Sigmoid colon (tissue), 7 donors: ENCODE data around the gene DHX16. TPM values are rescaled to one million over a fixed set of nuclear protein-coding genes. Genes with fewer than 3 reads are reported as not detected.

ENCODE experiments used
- DNase-seq: peaks from one replicate; pipeline ENCODE4 v3.0.0-alpha.2; 2019
- H3K27ac ChIP-seq, 4 donors: fragments of 200-600 bp; sonication (generic); one replicate each; pipeline ENCODE4 v1.5.1; 2016 to 2019; ENCODE audit warnings: mild to moderate bottlenecking in 1 of 4
- H3K27me3 ChIP-seq, 3 donors: fragments of 200-600 bp; sonication (generic); one replicate each; pipeline ENCODE4 v1.5.1; 2019; ENCODE audit warnings: mild to moderate bottlenecking in 1 of 3
- H3K36me3 ChIP-seq, 4 donors: fragments of 200-600 bp; sonication (generic); one replicate each; pipeline ENCODE4 v1.5.1; 2016 to 2019
- H3K4me1 ChIP-seq, 4 donors: fragments of 200-600 bp; sonication (generic); one replicate each; pipeline ENCODE4 v1.5.1; 2017 to 2019
- H3K4me3 ChIP-seq, 4 donors: fragments of 200-600 bp; sonication (generic); one replicate each; pipeline ENCODE4 v1.5.1; 2017 to 2019; ENCODE audit warnings: mild to moderate bottlenecking in 2 of 4, moderate library complexity in 1 of 4
- H3K9me3 ChIP-seq, 4 donors: fragments of 200-600 bp in 3 of 4; sonication (generic) in 3 of 4; one replicate each; pipeline versions ENCODE4 v1.5.1 to v1.6.1; 2013 to 2019
- CTCF ChIP-seq, 4 experiments: fragments of 450-650 bp in 3 of 4; fragments of 200-600 bp in 1 of 4; IDR thresholded peaks; one replicate each; pipeline ENCODE4 v1.5.1; 2016 to 2019; ENCODE audit warnings: antibody characterized with exemption in 4 of 4, mild to moderate bottlenecking in 3 of 4, moderate library complexity in 2 of 4
- EP300 ChIP-seq, 4 donors: sonication (generic); formaldehyde crosslinking; IDR thresholded peaks; one replicate each; pipeline ENCODE4 v1.6.1; 2017; ENCODE audit warnings: antibody characterized with exemption in 4 of 4
- POLR2A ChIP-seq, 2 donors: fragments of 450-650 bp; IDR thresholded peaks; one replicate each; pipeline ENCODE4 v1.6.1; 2016; ENCODE audit warnings: antibody characterized with exemption in 2 of 2, mild to moderate bottlenecking in 2 of 2, moderate library complexity in 2 of 2
- POLR2AphosphoS5 ChIP-seq, 4 donors: sonication (generic); formaldehyde crosslinking; IDR thresholded peaks; one replicate each; pipeline ENCODE4 v1.6.1; 2017; ENCODE audit warnings: antibody characterized with exemption in 4 of 4
- WGBS, 2 donors: extraction: QIAGEN DNeasy Blood & Tissue Kit; methylation state at CpG; one replicate each; pipeline ENCODE4 v1.1.7; 2013; 5-methylcytosine and 5-hydroxymethylcytosine counted together
- intact Hi-C: fragments of 100-400 bp; cut with DNase I; formaldehyde crosslinking; loops from one replicate; pipeline ENCODE4 v1.15.1; 2023
- polyA plus RNA-seq, 3 donors: library from polyadenylated mRNA; stranded (reverse); fragments of 200-250 nt; gene quantifications; one replicate each; pipeline ENCODE4 v1.2.3, GENCODE V29; 2013
- total RNA-seq, 4 donors: library from RNA; depleted of rRNA; stranded (reverse); fragments of >200 nt; gene quantifications; one replicate each; pipeline ENCODE4 v1.1.0, GENCODE V29; 2016
- donor health status: healthy with polysubstance abuse.
- donor health status: Bipolar disorder and iron deficiency.
- donor health status: healthy.

DHX16 gene
- total and polyA plus RNA-seq, 7 donors = 18.0 to 34.2 (median 22.3) TPM

GRCh38 chr6:30651143-30651542, 21.7 kb downstream of the DHX16 start:
- no peak for TF ChIP-seq POLR2A (IDR thresholded peaks at IDR 0.05)
- H3K36me3 ChIP-seq = peaks cover 41 to 67% (median 48%) of the 10 kb centered on the region in 4 donors
- DNase-seq = no peak
- intact Hi-C loops = no loop called here
- peaks cover 0 to 24% (median 12%) of the 10 kb centered on the region in 4 donors for H3K4me1 ChIP-seq
- no peaks in the 10 kb centered on the region for H3K9me3 ChIP-seq
- H3K4me3 ChIP-seq = no peak overlapping the region
- 85 to 90% methylated on average over 12 of the region's 12 CpGs for WGBS, 2 donors
- no peaks in the 10 kb centered on the region for H3K27me3 ChIP-seq
- H3K27ac ChIP-seq = no peak overlapping the region

GRCh38 chr6:30647242-30648116, 25.3 kb downstream of the DHX16 start:
- peaks cover 0 to 26% (median 15%) of the 10 kb centered on the region in 4 donors for H3K4me1 ChIP-seq
- WGBS, 2 donors = 0 to 1% methylated on average over 78 of the region's 78 CpGs
- H3K4me3 ChIP-seq = peak overlapping the region; percentile 72 to 94 (median 84)
- H3K27ac ChIP-seq = peak overlapping the region; percentile 92 to 99 (median 95)
- no peaks in the 10 kb centered on the region for H3K27me3 ChIP-seq
- intact Hi-C loops = no loop called here
- peaks cover 7 to 53% (median 17%) of the 10 kb centered on the region in 4 donors for H3K36me3 ChIP-seq
- no peaks in the 10 kb centered on the region for H3K9me3 ChIP-seq
- TF ChIP-seq EP300 (IDR thresholded peaks at IDR 0.05) (peak in 1 of 4 donors; percentile 11), POLR2AphosphoS5 (IDR thresholded peaks at IDR 0.05) (peak in 2 of 4 donors; percentile 57 to 71), POLR2A (IDR thresholded peaks at IDR 0.05) (peak in 1 of 2 donors; percentile 22), CTCF (IDR thresholded peaks at IDR 0.05) (no peak)
- peak; percentile 82 for DNase-seq

- H3K27me3 ChIP-seq = no peaks in the 10 kb centered on the region
- TF ChIP-seq POLR2AphosphoS5 (IDR thresholded peaks at IDR 0.05) = peak in 2 of 4 donors; percentile 38 to 42
- TF ChIP-seq CTCF (IDR thresholded peaks at IDR 0.05) = no peak
- no peak for TF ChIP-seq EP300 (IDR thresholded peaks at IDR 0.05)
- intact Hi-C loops = no loop called here
- peak; percentile 97 for DNase-seq
- H3K9me3 ChIP-seq = no peaks in the 10 kb centered on the region
- H3K27ac ChIP-seq = peak within 1 kb of the TSS; percentile 92 to 99 (median 95)
- peaks cover 0 to 51% (median 9%) of the 10 kb centered on the region in 4 donors for H3K36me3 ChIP-seq
- H3K4me3 ChIP-seq = peak within 1 kb of the TSS; percentile 72 to 94 (median 84)
- WGBS, 2 donors = 8 to 13% methylated on average over 37 of the region's 37 CpGs
- peaks cover 0 to 26% (median 15%) of the 10 kb centered on the region in 4 donors for H3K4me1 ChIP-seq
Observed at GRCh38 chr6:30646450-30647241, 26.2 kb downstream of the DHX16 start, which contains the start of gene C6orf136. C6orf136 (plus strand) TSS chr6:30647133; CDS start chr6:30647232, 99 bp downstream.

GRCh38 chr6:30645989-30646388, 26.8 kb downstream of the DHX16 start:
- peak overlapping the region in 1 of 4 donors; percentile 93 for H3K27ac ChIP-seq

More at GRCh38 chr6:30645989-30646388, 26.8 kb downstream of the DHX16 start:
- DNase-seq = no peak
- TF ChIP-seq POLR2A (IDR thresholded peaks at IDR 0.05) (no peak), POLR2AphosphoS5 (IDR thresholded peaks at IDR 0.05) (no peak), CTCF (IDR thresholded peaks at IDR 0.05) (no peak), EP300 (IDR thresholded peaks at IDR 0.05) (no peak)
- Histone ChIP-seq H3K36me3 (peaks cover 0 to 51% (median 5%) of the 10 kb centered on the region in 4 donors), H3K4me3 (no peak overlapping the region), H3K27me3 (no peaks in the 10 kb centered on the region), H3K4me1 (peaks cover 0 to 26% (median 15%) of the 10 kb centered on the region in 4 donors), H3K9me3 (no peaks in the 10 kb centered on the region)
- intact Hi-C loops = no loop called here
- 63 to 81% methylated on average over 1 of the region's 1 CpG for WGBS, 2 donors
